Activated T-cell treated with anti-CD3 and anti-CD28 coated beads for 1 hour (primary cell): ENCODE results near the gene ELMO1.
A peak's percentile ranks its signal among the peaks of the same experiment; 100 is the strongest.

Source experiments
- DNase-seq: peaks from one replicate; pipeline ENCODE4 v3.0.0-alpha.2; 2020; ENCODE audit warnings: low read depth

The ELMO1 gene

GRCh38 chr7:37054624-37055241, 393.9 kb downstream of the ELMO1 start:
- no peak for DNase-seq

DNA sequence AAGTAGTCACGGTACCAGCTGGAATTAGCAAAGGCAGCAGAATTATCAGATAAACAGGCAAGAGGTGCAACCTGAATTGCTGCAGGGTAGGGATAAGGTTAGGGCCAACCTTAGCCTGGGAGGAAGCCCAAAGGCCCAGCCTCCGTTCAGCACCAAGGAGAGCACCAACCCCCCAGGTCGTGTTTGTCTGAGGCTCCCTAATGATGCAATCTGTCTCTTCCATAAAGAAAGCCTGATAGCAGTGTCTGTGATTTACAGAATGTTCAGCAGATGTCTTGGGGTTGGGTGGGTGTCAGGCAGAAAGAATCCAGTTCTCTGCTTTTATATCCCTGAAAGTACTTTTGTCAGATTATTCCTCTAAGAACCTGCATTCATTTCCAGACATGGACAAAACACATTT, 396.0 kb downstream of the ELMO1 start:
- DNase-seq: no peak

GRCh38 chr7:37050801-37051200, 397.9 kb downstream of the ELMO1 start:
- no peak for DNase-seq

GRCh38 chr7:37048674-37049073, 400.0 kb downstream of the ELMO1 start:
- DNase-seq: no peak

DNA sequence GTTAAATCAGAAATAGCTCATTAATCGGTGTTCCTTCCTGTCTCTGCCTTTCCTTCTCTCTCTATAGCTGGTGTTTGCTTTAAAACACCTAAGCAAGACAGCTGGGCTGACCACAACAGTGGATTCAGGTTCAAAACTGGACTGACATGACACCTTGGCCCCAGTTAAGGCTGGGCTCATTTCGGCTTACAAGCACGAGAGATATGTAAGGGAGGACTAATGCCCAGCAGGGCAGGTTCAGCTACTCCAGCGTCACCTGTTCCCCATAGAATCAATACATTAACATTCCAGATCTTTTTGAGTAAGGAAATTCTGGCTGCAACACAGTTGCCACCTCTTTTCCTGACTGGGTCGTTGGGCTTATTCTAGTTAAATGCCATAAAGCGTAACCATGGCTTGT, 401.4 kb downstream of the ELMO1 start:
- DNase-seq: no peak

GRCh38 chr7:37046531-37047079, 402.1 kb downstream of the ELMO1 start:
- DNase-seq: no peak

DNA sequence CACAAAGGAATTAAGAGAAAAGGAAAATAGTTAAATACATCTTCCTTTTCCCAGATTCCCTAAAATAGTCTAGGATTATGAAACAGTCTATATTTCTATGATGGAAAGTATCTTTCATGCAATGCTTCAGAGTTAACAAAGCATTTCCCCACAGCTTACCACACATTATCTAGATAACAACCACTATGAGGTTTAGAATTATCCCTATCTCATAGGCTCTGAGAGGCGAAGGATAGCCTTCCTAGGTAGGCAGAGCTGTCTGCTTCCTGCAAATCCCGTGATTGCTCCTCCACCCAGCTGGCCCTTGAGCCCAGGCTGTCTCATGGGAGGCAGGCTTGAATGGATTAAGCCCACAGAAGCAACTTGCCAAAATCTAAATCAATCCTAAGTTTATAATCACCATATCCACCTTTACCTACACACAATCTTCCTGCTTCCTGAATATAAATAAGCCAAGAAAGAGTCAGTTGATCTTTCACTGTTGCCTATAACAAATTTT, 402.9 kb downstream of the ELMO1 start:
- no peak for DNase-seq

DNA sequence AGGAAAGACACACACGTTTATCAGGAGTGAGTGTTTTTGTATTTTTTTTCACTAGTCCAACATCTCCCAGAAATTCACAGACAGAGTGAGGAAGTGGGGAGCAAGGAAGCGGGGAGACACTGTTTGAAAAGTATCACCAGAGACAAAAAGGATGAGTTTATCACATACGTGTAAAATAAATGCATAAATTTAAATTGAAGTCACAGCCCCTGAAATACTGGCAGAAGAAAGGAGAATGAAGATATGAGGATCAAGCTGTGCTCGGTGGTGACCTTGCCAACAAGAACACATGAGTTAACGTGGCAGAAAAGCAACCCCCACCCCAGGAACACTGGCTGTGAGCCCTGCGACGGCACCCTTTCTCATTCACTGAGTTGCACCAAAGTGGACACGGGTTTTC, 407.2 kb downstream of the ELMO1 start:
- no peak for DNase-seq

- no peak for DNase-seq
These were observed 408.3 kb downstream of the ELMO1 start for GRCh38 chr7:37040330-37040729.

GRCh38 chr7:37039131-37039749, 409.4 kb downstream of the ELMO1 start:
- no peak for DNase-seq

- DNase-seq: no peak
These were observed 410.0 kb downstream of the ELMO1 start for GRCh38 chr7:37038706-37039105.

DNA sequence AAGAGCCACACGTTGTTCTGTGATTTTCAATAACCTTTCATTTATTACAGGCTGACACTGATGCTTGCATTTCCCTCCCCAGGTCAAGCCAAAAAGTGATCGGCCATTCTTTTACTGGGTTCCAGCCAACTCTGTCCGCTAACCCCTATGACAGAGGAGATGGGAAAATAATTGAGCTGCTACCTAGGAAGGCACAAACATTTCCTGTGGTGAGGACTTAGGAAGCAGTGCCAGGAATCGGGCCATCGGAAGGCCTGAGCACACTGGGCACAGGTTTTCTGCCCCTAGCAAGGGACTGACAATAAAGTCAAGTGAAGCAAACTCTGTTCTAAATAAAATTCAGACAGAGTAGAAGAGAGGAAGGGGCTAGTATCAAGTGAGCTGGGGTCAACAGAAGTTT, 411.4 kb downstream of the ELMO1 start:
- no peak for DNase-seq

DNA sequence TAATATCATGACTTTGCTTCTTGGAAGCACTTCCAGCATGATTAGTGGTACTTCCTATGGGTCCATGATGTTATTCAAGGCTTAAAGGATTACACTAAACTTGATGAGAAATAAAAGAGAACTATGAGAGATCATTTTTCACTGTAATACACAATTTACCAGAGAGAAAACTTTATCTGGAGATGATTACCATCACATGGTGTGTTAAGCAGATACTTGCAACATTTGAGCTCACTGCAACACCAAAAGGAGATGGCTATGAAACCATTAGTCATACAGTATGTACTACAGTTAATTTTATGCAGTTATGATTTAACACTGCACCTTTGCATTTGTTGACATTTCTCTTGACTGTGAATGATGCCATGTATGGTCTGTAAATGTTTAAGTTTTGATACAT, 413.0 kb downstream of the ELMO1 start:
- DNase-seq: no peak

GRCh38 chr7:37033141-37033540, 415.5 kb downstream of the ELMO1 start:
- DNase-seq: no peak

DNA sequence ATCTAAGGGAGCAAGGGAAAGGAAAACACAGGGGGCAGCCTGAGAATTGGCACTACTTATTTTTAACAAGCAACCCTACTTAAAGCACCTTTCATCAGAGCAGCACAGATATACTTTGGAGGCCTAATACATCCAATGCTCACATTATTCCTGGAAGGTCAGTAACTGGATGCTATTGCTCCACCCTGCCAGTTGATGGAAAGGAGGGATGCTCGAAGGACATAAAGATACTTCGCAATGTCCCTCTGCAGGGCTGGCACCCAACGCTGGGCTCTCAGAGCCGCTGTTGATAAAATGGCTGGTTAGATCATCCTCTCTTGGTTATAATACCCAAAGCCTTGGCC, 416.4 kb downstream of the ELMO1 start:
- DNase-seq: no peak

DNA sequence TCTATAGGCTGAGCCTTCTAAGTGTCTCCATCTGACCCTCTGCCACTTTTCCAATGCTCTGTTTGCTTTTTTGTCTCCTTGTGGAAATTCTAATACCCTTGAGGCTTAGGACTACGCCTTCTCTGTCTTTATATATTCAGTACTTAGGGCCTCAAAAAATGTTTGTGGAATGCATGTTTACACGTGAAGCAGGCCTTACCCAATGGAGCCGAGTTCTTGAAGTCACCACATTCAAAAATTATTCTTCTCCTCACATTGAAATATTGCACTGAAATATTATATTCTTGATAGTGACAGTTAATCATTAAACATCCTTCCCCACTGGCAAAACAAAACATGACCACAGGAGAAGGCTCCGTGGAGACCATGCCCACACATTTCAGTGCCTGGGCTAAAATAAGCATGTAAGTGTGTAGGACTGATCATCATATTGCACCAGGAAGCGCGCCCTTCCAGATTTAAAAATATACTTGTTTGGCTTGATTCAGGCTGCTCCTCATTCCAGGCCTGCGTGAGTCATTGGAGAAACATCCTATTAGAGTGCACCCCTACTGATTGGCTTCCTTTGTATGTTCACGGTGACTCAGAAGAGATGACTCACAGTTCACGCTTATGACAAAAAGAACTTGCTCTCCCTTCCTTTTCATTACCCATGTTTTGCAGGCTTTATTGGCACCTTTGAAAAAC, 416.9 kb downstream of the ELMO1 start:
- DNase-seq: peak; percentile 1

GRCh38 chr7:37028909-37029440, 419.7 kb downstream of the ELMO1 start:
- no peak for DNase-seq

GRCh38 chr7:37027557-37028341, 420.9 kb downstream of the ELMO1 start:
- no peak for DNase-seq

DNA sequence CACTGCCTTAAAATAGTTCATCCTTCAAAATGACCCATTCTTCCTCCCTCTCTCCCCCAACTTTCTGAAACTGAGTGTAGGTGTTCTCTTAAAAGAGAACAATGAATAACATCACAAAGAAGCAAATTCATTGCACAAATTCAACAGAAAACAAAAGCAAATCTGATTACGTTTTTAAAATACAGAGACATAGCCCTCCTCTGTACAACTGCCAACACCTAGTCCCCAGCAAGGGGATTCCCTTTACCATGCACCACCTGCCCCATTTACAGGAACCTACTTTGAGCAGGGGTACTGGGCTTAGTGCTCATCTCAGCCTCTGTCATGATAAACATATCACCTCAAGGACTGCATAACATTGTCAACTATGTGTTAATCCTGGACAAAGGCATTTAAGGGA, 421.6 kb downstream of the ELMO1 start:
- DNase-seq: no peak

DNA sequence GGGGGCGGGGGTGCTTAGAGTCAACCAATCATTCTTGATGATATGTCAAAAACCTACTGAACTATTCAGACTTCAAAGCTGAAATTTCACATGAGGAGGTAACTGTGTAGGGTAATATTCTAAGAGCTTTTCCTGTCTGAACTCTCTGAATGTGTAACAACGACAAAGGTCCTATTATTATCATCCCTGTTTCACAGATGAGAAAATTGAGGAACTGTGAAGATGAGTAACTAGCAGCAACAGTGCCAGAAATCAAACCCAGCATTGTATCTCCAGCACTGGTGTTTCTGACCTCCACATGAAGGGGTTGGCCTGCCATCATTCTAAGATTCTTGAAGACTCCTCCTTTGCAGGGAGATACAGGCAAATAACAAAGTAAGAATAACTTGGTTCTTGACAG, 429.7 kb downstream of the ELMO1 start:
- DNase-seq: no peak

GRCh38 chr7:37016064-37016878, 432.4 kb downstream of the ELMO1 start:
- no peak for DNase-seq
